ACC112 (cell line): Measurements from ENCODE around the gene COMMD10.

Experiments
- H2AFZ ChIP-seq: fragments of 200-600 bp; sonication (generic); one replicate; pipeline ENCODE4 v1.6.0; 2017; ENCODE audit warnings: antibody characterized with exemption, low read length; ENCODE audit not compliant: unreplicated experiment
- H3K27ac ChIP-seq: fragments of 200-600 bp; sonication (generic); 2 replicates; pipeline ENCODE4 v1.5.1; 2014; ENCODE audit warnings: low read depth, mild to moderate bottlenecking, antibody characterized with exemption, low read length, moderate library complexity
- H3K27me3 ChIP-seq: fragments of 200-600 bp; sonication (generic); 2 replicates; pipeline ENCODE4 v1.6.1; 2014; ENCODE audit warnings: mild to moderate bottlenecking, antibody characterized with exemption, low read length, moderate library complexity, mixed read lengths; ENCODE audit not compliant: insufficient read depth
- H3K36me3 ChIP-seq: fragments of 200-600 bp; sonication (generic); 2 replicates; pipeline ENCODE4 v1.6.1; 2016; ENCODE audit warnings: mild to moderate bottlenecking, antibody characterized with exemption, low read length, moderate library complexity, mixed read lengths; ENCODE audit not compliant: insufficient read depth
- H3K4me1 ChIP-seq: fragments of 200-600 bp; sonication (generic); one replicate; pipeline ENCODE4 v1.6.1; 2016; ENCODE audit warnings: low read length, mixed read lengths; ENCODE audit not compliant: insufficient read depth, unreplicated experiment, control insufficient read depth
- H3K4me3 ChIP-seq: fragments of 200-600 bp; sonication (generic); 2 replicates; pipeline ENCODE4 v1.5.1; 2014; ENCODE audit warnings: mild to moderate bottlenecking, low read depth, low read length
- H3K79me2 ChIP-seq: fragments of 200-600 bp; sonication (generic); one replicate; pipeline ENCODE4 v1.6.0; 2016; ENCODE audit warnings: low read length; ENCODE audit not compliant: control insufficient read depth, unreplicated experiment, insufficient read depth

Gene COMMD10

GRCh38 chr5:116144103-116144502, 59.3 kb downstream of the COMMD10 start:
- peak overlapping the region; percentile 3 for H2AFZ ChIP-seq
- H3K36me3 ChIP-seq = no peaks in the 10 kb centered on the region
- H3K79me2 ChIP-seq = no peaks in the 10 kb centered on the region
- H3K4me1 ChIP-seq = peaks cover 9% of the 10 kb centered on the region
- no peak overlapping the region for H3K27ac ChIP-seq
- H3K4me3 ChIP-seq = no peak overlapping the region
- no peaks in the 10 kb centered on the region for H3K27me3 ChIP-seq

- Histone ChIP-seq H3K27ac (no peak overlapping the region), H3K4me1 (peaks cover 9% of the 10 kb centered on the region), H3K4me3 (no peak overlapping the region), H3K27me3 (no peaks in the 10 kb centered on the region), H3K36me3 (no peaks in the 10 kb centered on the region), H2AFZ (no peak overlapping the region), H3K79me2 (no peaks in the 10 kb centered on the region)
Measured at GRCh38 chr5:116144991-116145390, 60.2 kb downstream of the COMMD10 start.

DNA sequence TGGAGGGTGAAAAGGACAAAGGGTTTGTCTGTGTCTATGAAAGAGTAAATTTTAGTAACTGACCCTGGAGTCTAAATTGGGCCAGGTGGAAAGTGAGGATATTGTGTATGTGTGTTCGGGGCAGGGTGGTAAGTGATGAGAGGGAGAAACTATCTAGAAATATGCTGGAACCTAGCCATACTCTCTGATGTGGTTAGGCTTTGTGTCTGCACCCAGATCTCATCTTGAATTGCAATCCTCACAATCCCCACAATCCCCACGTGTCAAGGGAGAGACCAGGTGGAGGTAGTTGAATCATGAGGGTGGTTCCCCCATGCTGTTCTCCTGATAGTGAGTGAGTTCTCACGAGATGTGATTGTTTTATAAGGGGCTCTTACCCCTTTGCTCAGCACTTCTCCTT, 60.6 kb downstream of the COMMD10 start:
- H2AFZ ChIP-seq = no peak overlapping the region
- no peaks in the 10 kb centered on the region for H3K27me3 ChIP-seq
- no peaks in the 10 kb centered on the region for H3K79me2 ChIP-seq
- no peak overlapping the region for H3K4me3 ChIP-seq
- no peaks in the 10 kb centered on the region for H3K36me3 ChIP-seq
- H3K4me1 ChIP-seq = peaks cover 9% of the 10 kb centered on the region
- H3K27ac ChIP-seq = no peak overlapping the region

DNA sequence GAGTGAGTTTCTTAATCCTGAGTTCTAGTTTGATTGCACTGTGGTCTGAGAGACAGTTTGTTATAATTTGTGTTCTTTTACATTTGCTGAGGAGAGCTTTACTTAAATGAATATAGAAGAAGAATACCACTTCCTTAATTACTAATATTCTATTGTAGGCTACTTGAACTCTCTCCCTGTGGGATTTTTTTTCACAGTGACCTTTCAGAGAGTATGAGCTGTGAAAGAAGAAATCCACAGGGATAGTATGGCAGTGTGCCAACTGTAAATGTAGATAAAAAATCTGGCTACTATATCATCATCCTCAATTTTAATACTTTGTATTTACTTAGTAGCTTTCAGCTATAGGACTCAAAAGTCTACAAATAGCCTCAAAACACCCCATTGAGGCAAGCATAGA, 67.3 kb downstream of the COMMD10 start:
- Histone ChIP-seq H3K27ac (no peak overlapping the region), H3K4me1 (no peaks in the 10 kb centered on the region), H2AFZ (no peak overlapping the region), H3K27me3 (no peaks in the 10 kb centered on the region), H3K36me3 (no peaks in the 10 kb centered on the region), H3K79me2 (no peaks in the 10 kb centered on the region), H3K4me3 (no peak overlapping the region)

GRCh38 chr5:116153687-116154174, 68.9 kb downstream of the COMMD10 start:
- Histone ChIP-seq H3K36me3 (no peaks in the 10 kb centered on the region), H3K4me1 (no peaks in the 10 kb centered on the region), H2AFZ (no peak overlapping the region), H3K27ac (no peak overlapping the region), H3K4me3 (no peak overlapping the region), H3K79me2 (no peaks in the 10 kb centered on the region), H3K27me3 (no peaks in the 10 kb centered on the region)

GRCh38 chr5:116154252-116154651, 69.4 kb downstream of the COMMD10 start:
- Histone ChIP-seq H3K79me2 (no peaks in the 10 kb centered on the region), H3K4me3 (no peak overlapping the region), H2AFZ (no peak overlapping the region), H3K36me3 (no peaks in the 10 kb centered on the region), H3K27ac (no peak overlapping the region), H3K4me1 (no peaks in the 10 kb centered on the region), H3K27me3 (no peaks in the 10 kb centered on the region)

DNA sequence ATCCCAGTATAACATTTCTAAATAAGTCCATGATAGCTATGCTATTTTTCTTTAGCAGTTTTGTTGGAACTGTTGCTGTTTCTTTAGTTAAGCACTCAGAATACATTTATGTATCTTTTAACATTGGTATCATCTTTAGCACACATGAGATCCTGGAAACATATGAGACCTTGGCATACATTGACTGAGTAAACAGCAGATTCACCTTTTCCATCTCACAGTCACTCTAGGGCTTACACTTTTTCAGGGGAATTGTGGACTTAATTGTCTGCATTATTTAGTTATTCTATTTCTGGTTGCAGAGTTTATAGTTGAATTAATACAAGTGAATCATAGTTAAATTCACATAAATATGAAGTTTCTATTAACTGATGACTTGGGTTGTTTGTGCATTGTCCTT, 70.1 kb downstream of the COMMD10 start:
- H3K36me3 ChIP-seq = no peaks in the 10 kb centered on the region
- H3K27ac ChIP-seq = no peak overlapping the region
- no peak overlapping the region for H2AFZ ChIP-seq
- no peak overlapping the region for H3K4me3 ChIP-seq
- no peaks in the 10 kb centered on the region for H3K27me3 ChIP-seq
- H3K4me1 ChIP-seq = no peaks in the 10 kb centered on the region
- no peaks in the 10 kb centered on the region for H3K79me2 ChIP-seq

DNA sequence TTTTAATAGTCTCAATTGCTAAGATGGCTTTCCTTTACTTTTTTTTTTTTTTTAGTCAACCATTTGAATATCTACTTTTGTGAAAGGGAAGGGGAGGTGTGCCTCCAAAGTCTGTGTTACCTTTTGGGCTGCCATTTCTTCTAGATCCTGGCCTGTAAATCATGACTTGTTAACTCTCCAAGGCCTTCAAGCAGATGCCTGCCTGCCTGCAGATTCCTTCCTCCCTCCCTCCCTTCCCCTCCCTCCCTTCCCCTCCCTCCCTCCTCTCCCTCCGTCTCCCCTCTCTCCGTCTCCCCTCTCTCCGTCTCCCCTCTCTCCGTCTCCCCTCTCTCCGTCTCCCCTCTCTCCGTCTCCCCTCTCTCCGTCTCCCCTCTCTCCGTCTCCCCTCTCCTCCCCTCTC, 73.1 kb downstream of the COMMD10 start:
- H3K36me3 ChIP-seq = no peaks in the 10 kb centered on the region
- H2AFZ ChIP-seq = no peak overlapping the region
- H3K27ac ChIP-seq = no peak overlapping the region
- no peaks in the 10 kb centered on the region for H3K27me3 ChIP-seq
- H3K4me3 ChIP-seq = no peak overlapping the region
- peaks cover 2% of the 10 kb centered on the region for H3K79me2 ChIP-seq
- no peaks in the 10 kb centered on the region for H3K4me1 ChIP-seq

GRCh38 chr5:116159006-116159405, 74.2 kb downstream of the COMMD10 start:
- H3K27ac ChIP-seq = no peak overlapping the region
- no peak overlapping the region for H2AFZ ChIP-seq
- peaks cover 2% of the 10 kb centered on the region for H3K79me2 ChIP-seq
- no peak overlapping the region for H3K4me3 ChIP-seq
- no peaks in the 10 kb centered on the region for H3K4me1 ChIP-seq
- H3K27me3 ChIP-seq = no peaks in the 10 kb centered on the region
- H3K36me3 ChIP-seq = no peaks in the 10 kb centered on the region

DNA sequence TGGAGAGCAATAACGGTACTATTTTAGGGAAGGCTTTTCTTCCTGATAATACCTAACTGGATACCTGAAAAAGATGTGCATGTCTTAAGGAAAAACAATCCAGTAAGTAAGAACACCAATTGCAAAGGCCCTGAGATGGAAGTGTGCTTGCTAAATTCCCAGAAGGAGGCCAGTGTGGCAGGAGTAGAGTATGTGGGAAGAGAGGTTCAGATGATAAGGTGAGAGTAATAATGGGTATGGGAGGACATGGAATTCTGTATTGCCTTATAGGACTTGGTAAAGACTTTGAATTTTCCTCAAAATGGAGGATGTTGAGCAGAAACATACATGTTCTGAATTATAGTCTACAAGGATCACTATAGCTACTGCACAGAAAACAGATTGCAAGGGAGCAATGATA, 89.3 kb downstream of the COMMD10 start:
- H3K4me3 ChIP-seq = no peak overlapping the region

GRCh38 chr5:116176121-116176520, 91.3 kb downstream of the COMMD10 start:
- Histone ChIP-seq H3K27ac (no peak overlapping the region), H3K27me3 (no peaks in the 10 kb centered on the region), H3K4me3 (no peak overlapping the region), H3K4me1 (no peaks in the 10 kb centered on the region), H2AFZ (no peak overlapping the region), H3K36me3 (no peaks in the 10 kb centered on the region), H3K79me2 (no peaks in the 10 kb centered on the region)

More for the DNA sequence above, 89.3 kb downstream of the COMMD10 start:
- Histone ChIP-seq H3K36me3 (no peaks in the 10 kb centered on the region), H2AFZ (no peak overlapping the region), H3K79me2 (no peaks in the 10 kb centered on the region), H3K27ac (no peak overlapping the region), H3K27me3 (no peaks in the 10 kb centered on the region), H3K4me1 (no peaks in the 10 kb centered on the region)
